GM13976 (cell line): ENCODE measurements around the gene ATF7.
"Not testable (repeated sequence)": the region's sequence is repeated elsewhere in the genome, so short reads cannot be mapped to it uniquely, and the experiment has no call there.

ENCODE experiments used
- DNase-seq: peaks from one replicate; pipeline ENCODE4 v3.0.0; 2012; ENCODE audit warnings: low spot score
- CTCF ChIP-seq: IDR thresholded peaks from 2 replicates; pipeline ENCODE4 v1.5.1; 2012; ENCODE audit warnings: borderline replicate concordance, mild to moderate bottlenecking; ENCODE audit not compliant: insufficient read depth; ENCODE audit errors: extremely low read depth, missing control alignments, control extremely low read depth
- in situ Hi-C: fragments of 300-500 bp; cut with MboI; formaldehyde crosslinking; loops from one replicate; pipeline ENCODE4 v1.12.0; 2022; ENCODE audit warnings: low sequenced_read_pairs, mixed read lengths, inconsistent platforms; ENCODE audit not compliant: unreplicated experiment

The ATF7 gene

GRCh38 chr12:53481939-53482586 is 144.1 kb downstream of the ATF7 start:
- DNase-seq, result no peak
- TF ChIP-seq CTCF, result no peak
- in situ Hi-C loops, result no loop called here

- in situ Hi-C loops, result not testable (repeated sequence)
Measured at GRCh38 chr12:53481458-53481857, 144.7 kb downstream of the ATF7 start.

DNA sequence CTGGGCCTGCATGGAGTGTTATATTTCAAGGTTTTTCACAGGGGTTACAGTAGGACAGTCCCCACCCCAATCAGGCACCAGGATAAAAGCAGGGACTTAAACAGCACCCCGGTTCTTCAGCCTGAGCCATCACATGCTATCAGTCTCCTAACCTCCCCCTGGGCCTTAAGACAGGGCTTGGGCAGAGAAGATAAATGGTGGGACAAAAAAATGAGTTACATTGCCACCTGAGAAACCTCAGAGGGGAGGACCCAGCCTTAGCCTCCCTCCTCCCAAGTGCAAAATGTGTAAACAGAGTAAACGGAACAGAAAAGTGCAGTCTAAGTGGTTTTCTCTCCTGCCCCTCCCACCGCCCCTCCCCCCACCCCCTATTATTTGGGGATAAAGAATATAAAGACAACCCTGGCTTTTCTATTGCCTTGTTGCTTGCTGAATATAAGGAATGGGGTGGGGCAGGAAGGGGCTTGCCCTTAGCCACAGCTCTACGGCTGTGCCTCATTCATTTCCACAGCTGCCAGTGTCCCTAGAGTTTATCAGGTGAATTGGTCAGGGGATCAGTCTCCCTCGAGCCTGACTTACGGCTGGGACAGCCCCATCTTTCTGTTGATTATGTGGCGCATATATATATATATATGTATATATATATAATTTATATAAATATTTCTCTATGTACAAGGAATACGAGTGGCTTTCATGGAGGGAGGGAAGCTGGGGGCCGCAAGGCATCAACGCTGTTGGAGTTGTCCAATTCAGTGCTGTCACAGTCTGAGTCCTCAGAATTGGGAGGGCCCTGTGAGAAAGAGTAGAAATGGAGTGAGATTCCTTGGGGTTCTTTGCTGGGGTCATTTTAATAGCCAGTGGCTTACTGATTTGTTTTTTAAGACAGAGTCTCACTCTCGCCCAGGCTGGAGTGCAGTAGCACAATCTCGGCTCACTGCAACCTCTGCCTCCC is 145.4 kb downstream of the ATF7 start:
- in situ Hi-C loops, result no loop called here
- no peak for DNase-seq
- TF ChIP-seq CTCF, result no peak

More at GRCh38 chr12:53481458-53481857, 144.7 kb downstream of the ATF7 start:
- DNase-seq, result not testable (repeated sequence)

GRCh38 chr12:53479331-53479730 is 146.9 kb downstream of the ATF7 start:
- in situ Hi-C loops, result no loop called here
- DNase-seq, result no peak
- no peak for TF ChIP-seq CTCF

DNA sequence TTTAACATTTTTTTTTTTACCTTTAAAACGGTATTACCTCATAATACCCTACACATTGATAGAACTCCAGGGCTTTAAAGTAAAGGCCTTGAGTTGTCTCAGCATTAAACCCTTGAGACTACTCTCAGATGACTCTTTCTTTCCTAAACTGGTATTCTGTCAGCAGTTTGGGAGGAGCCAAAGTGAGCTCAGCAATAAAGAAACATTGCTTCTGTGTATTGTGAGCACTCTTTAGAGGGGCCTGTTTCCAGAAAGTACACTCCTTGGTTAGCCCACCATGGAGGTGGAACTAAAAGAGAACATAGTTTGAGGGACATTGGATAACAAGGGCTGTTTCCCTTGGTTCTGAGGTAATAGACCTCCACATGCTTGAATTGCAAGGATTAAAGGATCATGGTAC is 147.3 kb downstream of the ATF7 start:
- no peak for DNase-seq
- in situ Hi-C loops, result no loop called here
- TF ChIP-seq CTCF, result no peak

DNA sequence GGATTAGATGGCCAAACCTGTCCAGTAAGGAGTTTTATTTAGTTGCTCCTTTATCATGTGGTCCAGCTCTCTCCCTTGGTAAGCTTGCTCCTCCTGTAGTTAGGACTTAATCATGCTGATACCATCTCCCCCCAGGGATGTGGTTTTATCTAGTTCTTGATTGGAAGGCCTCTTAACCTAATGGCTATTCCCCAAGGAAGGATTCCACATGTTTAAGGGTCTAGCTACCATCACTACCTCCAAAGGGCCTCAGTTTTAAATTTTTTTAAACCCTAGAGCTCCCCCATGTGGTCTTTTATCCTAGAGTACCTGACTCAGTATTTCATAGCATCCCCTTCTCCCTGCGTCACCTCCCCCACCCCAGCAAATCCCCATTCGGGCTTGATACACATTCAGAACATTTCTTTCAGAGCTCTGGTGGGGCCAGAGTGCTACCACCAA is 149.4 kb downstream of the ATF7 start:
- no peak for DNase-seq
- in situ Hi-C loops, result no loop called here
- no peak for TF ChIP-seq CTCF

DNA sequence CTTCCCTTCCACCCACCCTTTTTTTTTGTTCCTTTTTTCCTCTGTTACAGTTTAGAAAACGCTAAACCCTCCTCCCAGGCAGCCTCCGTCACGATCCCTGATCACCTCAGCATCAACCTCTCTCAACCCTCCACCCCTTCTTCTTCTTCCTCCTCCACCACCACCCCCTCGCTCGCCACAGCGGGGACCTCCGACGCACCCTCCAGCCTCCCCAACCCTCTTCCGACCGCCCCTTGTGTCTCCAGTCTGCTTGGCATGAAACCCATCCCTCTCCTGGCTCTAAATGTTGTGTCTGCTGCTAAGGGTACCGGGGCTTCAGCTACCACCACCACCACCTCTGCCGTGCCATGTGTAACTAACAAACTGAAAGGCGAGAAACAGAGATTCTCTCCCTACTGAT is 151.4 kb downstream of the ATF7 start:
- DNase-seq, result no peak
- in situ Hi-C loops, result no loop called here
- no peak for TF ChIP-seq CTCF
